Measurements from ENCODE around the gene SMG1. TPM values are rescaled to one million over a fixed set of nuclear protein-coding genes. Genes with fewer than 3 reads are reported as not detected.
"Not testable (repeated sequence)": the region's sequence is repeated elsewhere in the genome, so short reads cannot be mapped to it uniquely, and the experiment has no call there.

The SMG1 gene
- total RNA-seq, 4 donors from 2014 or later, result 84.9 to 144 (median 104) TPM

GRCh38 chr16:18782697-18783429 lies 143.3 kb downstream of the SMG1 start:
- TF ChIP-seq, protein P1, sequence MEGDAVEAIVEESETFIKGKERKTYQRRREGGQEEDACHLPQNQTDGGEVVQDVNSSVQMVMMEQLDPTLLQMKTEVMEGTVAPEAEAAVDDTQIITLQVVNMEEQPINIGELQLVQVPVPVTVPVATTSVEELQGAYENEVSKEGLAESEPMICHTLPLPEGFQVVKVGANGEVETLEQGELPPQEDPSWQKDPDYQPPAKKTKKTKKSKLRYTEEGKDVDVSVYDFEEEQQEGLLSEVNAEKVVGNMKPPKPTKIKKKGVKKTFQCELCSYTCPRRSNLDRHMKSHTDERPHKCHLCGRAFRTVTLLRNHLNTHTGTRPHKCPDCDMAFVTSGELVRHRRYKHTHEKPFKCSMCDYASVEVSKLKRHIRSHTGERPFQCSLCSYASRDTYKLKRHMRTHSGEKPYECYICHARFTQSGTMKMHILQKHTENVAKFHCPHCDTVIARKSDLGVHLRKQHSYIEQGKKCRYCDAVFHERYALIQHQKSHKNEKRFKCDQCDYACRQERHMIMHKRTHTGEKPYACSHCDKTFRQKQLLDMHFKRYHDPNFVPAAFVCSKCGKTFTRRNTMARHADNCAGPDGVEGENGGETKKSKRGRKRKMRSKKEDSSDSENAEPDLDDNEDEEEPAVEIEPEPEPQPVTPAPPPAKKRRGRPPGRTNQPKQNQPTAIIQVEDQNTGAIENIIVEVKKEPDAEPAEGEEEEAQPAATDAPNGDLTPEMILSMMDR (IDR thresholded peaks at IDR 0.05), result no peak
- ATAC-seq (ENCODE audit: low FRiP score) (no peak), DNase-seq (ENCODE audit: low spot score) (no peak)

GRCh38 chr16:18781232-18781631 lies 145.0 kb downstream of the SMG1 start:
- ATAC-seq (ENCODE audit: low FRiP score); DNase-seq (ENCODE audit: low spot score): not testable (repeated sequence)

- DNase-seq (ENCODE audit: low spot score); ATAC-seq (ENCODE audit: low FRiP score): not testable (repeated sequence)
These were observed 145.7 kb downstream of the SMG1 start for GRCh38 chr16:18780460-18781026.

DNA sequence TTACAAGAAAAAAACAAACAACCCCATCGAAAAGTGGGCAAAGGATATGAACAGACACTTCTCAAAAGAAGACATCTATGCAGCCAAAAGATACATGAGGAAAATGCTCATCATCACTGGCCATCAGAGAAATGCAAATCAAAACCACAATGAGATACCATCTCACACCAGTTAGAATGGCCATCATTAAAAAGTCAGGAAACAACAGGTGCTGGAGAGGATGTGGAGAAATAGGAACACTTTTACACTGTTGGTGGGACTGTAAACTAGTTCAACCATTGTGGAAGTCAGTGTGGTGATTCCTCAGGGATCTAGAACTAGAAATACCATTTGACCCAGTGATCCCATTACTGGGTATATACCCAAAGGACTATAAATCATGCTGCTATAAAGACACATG lies 148.5 kb downstream of the SMG1 start:
- ATAC-seq (ENCODE audit: low FRiP score); DNase-seq (ENCODE audit: low spot score): not testable (repeated sequence)

DNA sequence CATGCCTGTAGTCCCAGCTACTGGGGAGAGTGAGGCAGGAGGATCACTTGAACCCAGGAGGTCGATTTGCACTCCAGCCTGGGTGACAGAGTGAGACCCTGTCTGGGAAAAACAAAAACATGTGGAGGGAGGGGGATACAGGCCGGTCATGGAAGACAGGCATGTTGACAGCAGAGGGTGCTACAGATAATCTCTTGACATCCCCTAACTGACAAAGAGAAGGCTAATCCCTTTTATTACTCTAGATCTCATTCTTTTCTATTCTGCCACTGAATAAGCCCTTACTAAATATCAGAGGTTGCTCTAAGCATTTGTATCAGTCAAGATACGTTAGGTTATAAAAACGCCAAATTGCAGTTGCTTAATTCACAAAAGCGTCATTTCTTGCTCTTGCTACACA lies 149.9 kb downstream of the SMG1 start:
- not testable (repeated sequence) for DNase-seq (ENCODE audit: low spot score); ATAC-seq (ENCODE audit: low FRiP score)

DNA sequence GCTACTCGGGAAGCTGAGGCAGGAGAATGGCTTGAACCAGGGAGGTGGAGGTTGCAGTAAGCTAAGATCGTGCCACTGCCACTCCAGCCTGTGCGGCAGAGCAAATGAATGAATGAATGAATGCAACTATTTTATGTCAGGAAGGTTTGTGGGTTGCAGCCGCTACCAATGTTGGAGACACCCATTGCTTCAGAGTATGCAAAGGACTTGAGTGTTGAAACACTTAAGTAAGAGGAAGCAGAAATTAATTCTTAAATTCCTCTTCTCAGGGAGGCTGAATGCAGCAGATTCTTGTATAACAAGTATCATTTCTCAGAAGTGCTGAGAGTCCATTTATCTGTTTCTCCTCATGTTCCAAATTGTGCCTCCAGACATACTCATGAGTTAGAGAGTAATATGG lies 151.6 kb downstream of the SMG1 start:
- DNase-seq (ENCODE audit: low spot score); ATAC-seq (ENCODE audit: low FRiP score): not testable (repeated sequence)

- ATAC-seq (ENCODE audit: low FRiP score); DNase-seq (ENCODE audit: low spot score): not testable (repeated sequence)
These were observed 154.0 kb downstream of the SMG1 start for GRCh38 chr16:18772171-18772570.

- ATAC-seq (ENCODE audit: low FRiP score); DNase-seq (ENCODE audit: low spot score): not testable (repeated sequence)
These were observed 155.8 kb downstream of the SMG1 start for GRCh38 chr16:18770336-18770962.

GRCh38 chr16:18767217-18767616 lies 159.0 kb downstream of the SMG1 start:
- ATAC-seq (ENCODE audit: low FRiP score), result not testable (repeated sequence)

GRCh38 chr16:18762713-18763112 lies 163.5 kb downstream of the SMG1 start:
- not testable (repeated sequence) for DNase-seq (ENCODE audit: low spot score); ATAC-seq (ENCODE audit: low FRiP score)

More at GRCh38 chr16:18767217-18767616, 159.0 kb downstream of the SMG1 start:
- not testable (repeated sequence) for DNase-seq (ENCODE audit: low spot score)

DNA sequence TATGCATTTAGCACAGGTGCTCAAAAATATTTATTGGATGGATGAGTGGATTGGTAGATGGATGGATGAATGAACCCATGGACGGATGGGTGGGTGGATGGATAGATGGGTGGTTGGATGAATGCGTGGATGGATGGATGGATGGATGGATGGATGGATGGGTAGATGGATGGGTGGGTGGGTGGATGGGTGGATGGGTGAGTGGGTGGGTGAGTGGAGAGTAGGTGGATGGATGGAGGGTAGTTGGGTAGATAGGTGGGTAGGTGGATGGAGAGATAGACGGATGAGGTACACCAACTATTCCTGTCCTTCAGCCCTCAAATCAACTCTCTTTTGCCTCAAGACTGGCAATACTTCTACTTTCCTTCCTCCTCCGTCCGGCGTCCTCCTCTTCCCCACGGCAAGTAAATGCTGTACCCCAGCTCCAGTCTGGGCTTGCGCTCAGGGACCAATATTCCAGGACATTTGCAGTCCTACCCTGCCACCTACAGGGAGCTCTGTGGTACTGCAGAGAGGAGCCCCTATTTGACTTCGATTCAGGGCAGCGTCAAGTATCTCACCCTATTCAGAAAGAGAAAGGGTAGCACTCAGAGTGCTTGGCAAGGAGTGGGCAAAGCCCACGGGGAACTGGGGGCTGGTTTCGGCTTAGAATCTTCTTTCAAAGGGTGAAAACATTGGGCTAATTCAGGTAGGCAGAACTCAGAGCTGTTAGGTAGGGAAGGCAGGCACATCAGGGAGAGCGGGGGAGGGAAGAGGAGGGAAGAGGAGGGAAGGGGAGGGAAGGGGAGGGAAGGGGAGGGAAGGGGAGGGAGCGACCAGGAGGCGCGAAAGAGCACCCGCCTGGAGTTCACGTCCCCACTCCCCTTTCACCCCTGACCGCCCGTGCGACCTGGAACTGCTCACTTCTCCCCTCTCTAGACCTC lies 166.3 kb downstream of the SMG1 start:
- ATAC-seq (ENCODE audit: low FRiP score), result peak; percentile 89
- DNase-seq (ENCODE audit: low spot score), result not testable (repeated sequence)

- not testable (repeated sequence) for ATAC-seq (ENCODE audit: low FRiP score)
These were observed 168.1 kb downstream of the SMG1 start for GRCh38 chr16:18757960-18758660.

GRCh38 chr16:18756639-18757038 lies 169.6 kb downstream of the SMG1 start:
- not testable (repeated sequence) for DNase-seq (ENCODE audit: low spot score); ATAC-seq (ENCODE audit: low FRiP score)

More at GRCh38 chr16:18757960-18758660, 168.1 kb downstream of the SMG1 start:
- not testable (repeated sequence) for DNase-seq (ENCODE audit: low spot score)

Data from omental fat pad (tissue), 4 donors.